Tibial artery (tissue), 4 donors: Measurements from ENCODE around the gene MLLT3.

Source experiments
- DNase-seq, 2 donors: peaks; one replicate each; pipeline ENCODE4 v3.0.0-alpha.2; 2019
- H3K27ac ChIP-seq, 2 donors: fragments of 200-600 bp; sonication (generic) in 1 of 2; 1 replicate in 1 of 2; 2 replicates in 1 of 2; pipeline ENCODE4 v1.5.1; 2018 to 2019; ENCODE audit warnings: mild to moderate bottlenecking in 1 of 2
- H3K27me3 ChIP-seq, 2 donors: fragments of 200-600 bp; sonication (generic) in 1 of 2; one replicate each; pipeline versions ENCODE4 v1.5.1 to v1.6.0; 2016 to 2019
- H3K36me3 ChIP-seq, 3 donors: fragments of 200-600 bp; sonication (generic) in 2 of 3; one replicate each; pipeline ENCODE4 v1.5.1; 2016 to 2019; ENCODE audit warnings: mild to moderate bottlenecking in 2 of 3
- H3K4me1 ChIP-seq, 4 donors: fragments of 200-600 bp; sonication (generic) in 2 of 4; 1 replicate in 3 of 4; 2 replicates in 1 of 4; pipeline ENCODE4 v1.5.1; 2016 to 2019
- H3K4me3 ChIP-seq, 2 donors: fragments of 200-600 bp; sonication (generic) in 1 of 2; 1 replicate in 1 of 2; 2 replicates in 1 of 2; pipeline ENCODE4 v1.5.1; 2018 to 2019; ENCODE audit warnings: mild to moderate bottlenecking in 2 of 2
- H3K9me3 ChIP-seq, 3 donors: fragments of 200-600 bp; sonication (generic) in 1 of 3; one replicate each; pipeline ENCODE4 v1.5.1; 2016 to 2019
- intact Hi-C: fragments of 100-400 bp; cut with DNase I; formaldehyde crosslinking; loops from one replicate; pipeline ENCODE4 v1.15.0; 2023; ENCODE audit warnings: low total_unique reads
- TF ChIP-seq, protein P1 (sequence below), 2 experiments: fragments of 200-600 bp in 1 of 2; fragments of 450-650 bp in 1 of 2; IDR thresholded peaks; one replicate each; pipeline ENCODE4 v1.5.1; 2017 to 2019; ENCODE audit warnings: antibody characterized with exemption in 2 of 2, mild to moderate bottlenecking in 1 of 2, moderate library complexity in 1 of 2

MLLT3 gene

DNA sequence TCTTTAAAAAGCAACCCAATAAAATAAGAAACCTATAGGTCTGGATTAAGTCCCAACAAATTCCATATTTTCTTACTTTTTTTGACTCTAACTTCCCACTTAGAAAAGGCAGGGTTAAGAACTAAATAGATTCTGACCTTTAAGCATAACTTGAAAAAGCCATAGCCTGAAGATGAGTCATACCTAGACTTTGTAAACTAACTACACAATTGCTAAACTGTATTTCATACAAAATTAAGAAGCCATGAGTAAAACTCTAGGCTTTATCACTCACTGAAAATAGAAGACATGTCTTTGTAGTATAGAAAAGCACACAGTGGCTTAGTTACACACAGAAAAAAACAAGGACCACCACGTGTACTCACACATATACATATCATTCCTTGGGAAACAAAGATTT is 51.5 kb downstream of the MLLT3 start:
- no peak overlapping the region for H3K4me3 ChIP-seq
- no peaks in the 10 kb centered on the region for H3K36me3 ChIP-seq
- TF ChIP-seq, protein P1, sequence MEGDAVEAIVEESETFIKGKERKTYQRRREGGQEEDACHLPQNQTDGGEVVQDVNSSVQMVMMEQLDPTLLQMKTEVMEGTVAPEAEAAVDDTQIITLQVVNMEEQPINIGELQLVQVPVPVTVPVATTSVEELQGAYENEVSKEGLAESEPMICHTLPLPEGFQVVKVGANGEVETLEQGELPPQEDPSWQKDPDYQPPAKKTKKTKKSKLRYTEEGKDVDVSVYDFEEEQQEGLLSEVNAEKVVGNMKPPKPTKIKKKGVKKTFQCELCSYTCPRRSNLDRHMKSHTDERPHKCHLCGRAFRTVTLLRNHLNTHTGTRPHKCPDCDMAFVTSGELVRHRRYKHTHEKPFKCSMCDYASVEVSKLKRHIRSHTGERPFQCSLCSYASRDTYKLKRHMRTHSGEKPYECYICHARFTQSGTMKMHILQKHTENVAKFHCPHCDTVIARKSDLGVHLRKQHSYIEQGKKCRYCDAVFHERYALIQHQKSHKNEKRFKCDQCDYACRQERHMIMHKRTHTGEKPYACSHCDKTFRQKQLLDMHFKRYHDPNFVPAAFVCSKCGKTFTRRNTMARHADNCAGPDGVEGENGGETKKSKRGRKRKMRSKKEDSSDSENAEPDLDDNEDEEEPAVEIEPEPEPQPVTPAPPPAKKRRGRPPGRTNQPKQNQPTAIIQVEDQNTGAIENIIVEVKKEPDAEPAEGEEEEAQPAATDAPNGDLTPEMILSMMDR (IDR thresholded peaks at IDR 0.05), result no peak
- peaks cover 0 to 35% (median 10%) of the 10 kb centered on the region in 4 donors for H3K4me1 ChIP-seq
- no peak for DNase-seq
- no peak overlapping the region for H3K27ac ChIP-seq
- H3K27me3 ChIP-seq, result no peaks in the 10 kb centered on the region
- H3K9me3 ChIP-seq, result peaks cover 0 to 4% (median 0%) of the 10 kb centered on the region in 3 donors
- intact Hi-C loops, result no loop called here

DNA sequence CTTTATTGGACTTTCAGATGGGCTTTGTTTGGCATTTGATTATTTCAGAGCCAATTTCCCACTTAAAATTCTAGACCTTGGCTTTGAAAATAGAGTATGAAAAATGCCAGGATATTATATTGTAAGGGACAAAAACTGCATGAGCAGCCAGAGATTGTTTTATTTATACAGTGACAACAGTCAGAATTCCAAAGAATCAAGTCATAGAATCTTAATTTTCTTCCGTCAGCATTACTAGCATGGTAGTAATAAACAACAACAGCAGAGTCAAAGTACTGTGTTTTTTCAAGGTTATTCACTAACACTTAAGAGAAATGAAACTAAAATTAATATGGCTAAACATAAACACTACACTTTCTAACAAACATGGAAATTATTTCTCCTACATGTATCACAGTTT is 52.2 kb downstream of the MLLT3 start:
- no peak for DNase-seq

DNA sequence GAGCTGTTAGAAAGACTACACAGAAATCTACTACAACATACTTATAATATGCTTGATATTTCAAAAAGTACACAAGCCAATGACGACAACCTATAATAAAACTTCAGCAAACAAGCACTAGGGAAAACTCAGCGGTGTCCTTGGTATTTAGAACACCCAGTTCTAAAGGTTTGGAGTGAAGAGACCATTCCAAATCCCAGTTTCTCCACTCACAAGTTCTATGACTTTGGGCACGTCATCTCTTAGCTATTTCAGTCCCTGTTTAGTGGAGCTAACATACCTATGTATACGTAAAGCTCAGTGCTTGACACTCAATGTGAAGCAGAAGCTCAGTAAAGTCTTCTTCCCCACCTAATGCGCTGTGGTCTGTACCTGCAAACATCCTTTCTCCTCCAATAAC is 52.8 kb downstream of the MLLT3 start:
- TF ChIP-seq, protein P1 (IDR thresholded peaks at IDR 0.05), result no peak
- intact Hi-C loops, result no loop called here
- Histone ChIP-seq H3K4me3 (no peak overlapping the region), H3K4me1 (peaks cover 0 to 35% (median 10%) of the 10 kb centered on the region in 4 donors), H3K36me3 (no peaks in the 10 kb centered on the region), H3K27me3 (no peaks in the 10 kb centered on the region), H3K27ac (no peak overlapping the region), H3K9me3 (no peaks in the 10 kb centered on the region)
- no peak for DNase-seq

More for the DNA sequence above, 52.2 kb downstream of the MLLT3 start:
- no peaks in the 10 kb centered on the region for H3K9me3 ChIP-seq
- H3K27me3 ChIP-seq, result no peaks in the 10 kb centered on the region
- intact Hi-C loops, result no loop called here
- H3K36me3 ChIP-seq, result no peaks in the 10 kb centered on the region
- H3K27ac ChIP-seq, result no peak overlapping the region
- peaks cover 0 to 35% (median 10%) of the 10 kb centered on the region in 4 donors for H3K4me1 ChIP-seq
- TF ChIP-seq, protein P1 (IDR thresholded peaks at IDR 0.05), result no peak
- no peak overlapping the region for H3K4me3 ChIP-seq

DNA sequence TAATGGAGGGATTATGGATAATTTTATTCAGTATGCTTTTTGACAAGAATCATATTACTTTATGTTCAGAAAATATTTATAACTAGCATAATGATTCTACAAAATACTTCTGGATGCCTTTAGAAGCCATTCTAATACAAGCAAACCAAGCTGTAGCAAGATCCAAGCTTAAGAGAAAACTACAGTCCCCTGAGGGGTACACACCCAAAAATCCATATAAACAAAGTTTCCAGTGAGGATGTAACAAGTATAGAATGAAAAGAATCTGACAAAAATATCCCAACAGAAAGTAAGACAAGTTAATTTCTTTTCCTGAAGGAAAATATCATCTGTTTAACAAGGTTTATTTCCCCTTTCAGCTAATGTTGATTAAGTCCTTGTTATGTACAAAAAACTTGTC is 53.9 kb downstream of the MLLT3 start:
- no peaks in the 10 kb centered on the region for H3K36me3 ChIP-seq
- intact Hi-C loops, result no loop called here

DNA sequence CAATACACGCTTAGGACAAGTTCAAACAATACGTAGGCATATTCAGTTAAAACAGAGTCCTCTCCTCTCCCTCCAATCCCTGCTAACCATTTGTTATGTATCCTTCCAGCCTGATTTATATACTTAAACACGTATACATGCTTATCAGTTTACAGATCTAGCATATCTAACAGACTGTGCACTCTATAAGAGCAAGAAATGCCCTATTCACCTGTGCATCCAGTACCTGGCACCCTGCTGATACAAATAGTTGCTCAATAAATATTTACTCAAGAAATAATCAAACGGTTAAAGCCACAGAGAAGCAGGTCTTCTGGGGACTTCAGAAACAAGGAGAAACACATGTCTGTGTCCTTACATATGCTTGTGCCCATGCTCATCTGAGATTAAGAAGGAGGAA is 55.9 kb downstream of the MLLT3 start:
- intact Hi-C loops, result no loop called here
- no peak for DNase-seq
- H3K9me3 ChIP-seq, result no peaks in the 10 kb centered on the region
- no peak overlapping the region for H3K4me3 ChIP-seq
- H3K4me1 ChIP-seq, result peaks cover 0 to 35% (median 13%) of the 10 kb centered on the region in 4 donors
- H3K27ac ChIP-seq, result no peak overlapping the region
- TF ChIP-seq, protein P1 (IDR thresholded peaks at IDR 0.05), result no peak
- H3K36me3 ChIP-seq, result no peaks in the 10 kb centered on the region
- H3K27me3 ChIP-seq, result no peaks in the 10 kb centered on the region

More for the DNA sequence above, 53.9 kb downstream of the MLLT3 start:
- no peaks in the 10 kb centered on the region for H3K9me3 ChIP-seq
- TF ChIP-seq, protein P1 (IDR thresholded peaks at IDR 0.05), result no peak
- H3K4me3 ChIP-seq, result no peak overlapping the region
- H3K4me1 ChIP-seq, result peaks cover 0 to 35% (median 10%) of the 10 kb centered on the region in 4 donors
- H3K27me3 ChIP-seq, result no peaks in the 10 kb centered on the region
- DNase-seq, result no peak
- no peak overlapping the region for H3K27ac ChIP-seq

DNA sequence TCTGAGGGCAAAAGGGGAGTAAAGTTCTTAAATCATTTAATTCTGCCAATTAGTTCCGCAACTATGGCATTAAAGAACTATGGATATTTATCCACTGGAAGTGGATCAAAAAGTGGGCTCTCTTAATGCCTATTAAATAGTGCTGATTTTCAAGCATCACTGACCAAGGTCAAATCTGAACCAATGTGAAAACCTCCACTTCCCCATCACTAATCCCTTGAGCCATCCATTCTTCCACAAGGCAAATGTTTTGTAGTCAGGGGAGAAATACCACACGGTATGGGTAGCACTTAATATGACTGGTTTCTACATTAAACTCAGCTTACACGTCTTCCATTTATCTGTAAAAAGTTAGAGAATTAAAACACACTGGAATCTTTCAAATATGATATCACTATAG is 57.6 kb downstream of the MLLT3 start:
- no peak overlapping the region for H3K27ac ChIP-seq
- intact Hi-C loops, result no loop called here
- TF ChIP-seq, protein P1 (IDR thresholded peaks at IDR 0.05), result no peak
- no peak for DNase-seq
- H3K4me3 ChIP-seq, result no peak overlapping the region
- H3K9me3 ChIP-seq, result no peaks in the 10 kb centered on the region
- H3K27me3 ChIP-seq, result no peaks in the 10 kb centered on the region
- H3K4me1 ChIP-seq, result peaks cover 0 to 25% (median 9%) of the 10 kb centered on the region in 4 donors
- H3K36me3 ChIP-seq, result no peaks in the 10 kb centered on the region
